Heart right ventricle (tissue), 16 donors: ENCODE results near the gene RHCE. TPM values are rescaled to one million over a fixed set of nuclear protein-coding genes. Genes with fewer than 3 reads are reported as not detected.

Experiments
- ATAC-seq, 8 donors: fragments of 200-7000 bp; cut with Tn5 transposase; one replicate each; pipeline ENCODE4 v1.9.1; 2020; ENCODE audit warnings: mild to moderate bottlenecking in 8 of 8, moderate library complexity in 8 of 8, moderate number of reproducible peaks in 1 of 8
- DNase-seq, 2 donors: peaks; one replicate each; pipeline ENCODE4 v3.0.0-alpha.2; 2020
- H3K27ac ChIP-seq, 10 donors: fragments of 200-600 bp; sonication (generic) in 2 of 10; one replicate each; pipeline versions ENCODE4 v1.5.0 to v1.8.0; 2020 to 2022; ENCODE audit warnings: mild to moderate bottlenecking in 3 of 10
- H3K27me3 ChIP-seq, 7 donors: fragments of 200-600 bp; one replicate each; pipeline ENCODE4 v1.8.0; 2021 to 2022; ENCODE audit warnings: mild to moderate bottlenecking in 2 of 7
- H3K36me3 ChIP-seq, 9 donors: fragments of 200-600 bp; sonication (generic) in 1 of 9; one replicate each; pipeline versions ENCODE4 v1.5.0 to v1.8.0; 2020 to 2022; ENCODE audit warnings: mild to moderate bottlenecking in 2 of 9
- H3K4me1 ChIP-seq, 9 donors: fragments of 200-600 bp; sonication (generic) in 1 of 9; one replicate each; pipeline versions ENCODE4 v1.5.0 to v1.8.0; 2020 to 2022; ENCODE audit warnings: mild to moderate bottlenecking in 4 of 9
- H3K4me3 ChIP-seq, 10 donors: fragments of 200-600 bp; sonication (generic) in 2 of 10; one replicate each; pipeline versions ENCODE4 v1.5.0 to v1.8.0; 2020 to 2022; ENCODE audit warnings: mild to moderate bottlenecking in 7 of 10, moderate library complexity in 2 of 10
- H3K9me3 ChIP-seq, 11 donors: fragments of 200-600 bp in 10 of 11; sonication (generic) in 2 of 11; one replicate each; pipeline versions ENCODE4 v1.5.0 to v1.8.0; 2013 to 2022; ENCODE audit warnings: mild to moderate bottlenecking in 2 of 11, control low read depth in 1 of 11, moderate library complexity in 1 of 11
- WGBS, 2 donors: extraction: QIAGEN DNeasy Blood & Tissue Kit; methylation state at CpG; one replicate each; pipeline ENCODE4 v1.1.7; 2013; ENCODE audit warnings: inconsistent platforms in 1 of 2; 5-methylcytosine and 5-hydroxymethylcytosine counted together
- intact Hi-C, 10 donors: fragments of 100-400 bp; cut with DNase I; formaldehyde crosslinking; loops; one replicate each; pipeline versions ENCODE4 v1.11.1 to v1.14.2; 2022
- polyA plus RNA-seq, 2 donors: library from polyadenylated mRNA; stranded (reverse); fragments of 200-250 nt; gene quantifications; one replicate each; pipeline ENCODE4 v1.2.3, GENCODE V29; 2013
- total RNA-seq, 10 donors: library from RNA; stranded (reverse); fragmentation: NEBNext Ultra II Directional in 3 of 10; extraction: Animal tissue kit (Norgen Biotek cat#: 25700) in 3 of 10; gene quantifications; one replicate each; pipeline versions ENCODE4 v1.2.1 to v1.2.4, GENCODE V29; 2021 to 2023
- TF ChIP-seq, protein P1 (sequence below), 9 donors: fragments of 200-600 bp; sonication (generic) in 2 of 9; IDR thresholded peaks; one replicate each; pipeline versions ENCODE4 v1.5.0 to v1.8.0; 2021 to 2022; ENCODE audit warnings: antibody characterized with exemption in 9 of 9, mild to moderate bottlenecking in 5 of 9, moderate library complexity in 1 of 9
- donor health status: Arrhythmogenic right ventricular cardiomyopathy.
- donor health status: ischemic (EF 13 %, LVEDD 7.1; RV severe dilation, severe dysfunction).
- donor health status: healthy with polysubstance abuse.
- donor health status: DM: no; HTN: yes; CAD: no.
- donor health status: DM: no; HTN: no; CAD: no.
- donor health status: ischemic (EF 25% LVEDD 6.9; RV normal size, moderate dysfunction).
- donor health status: ischemic (EF 25% LVEDD 5.7; RV mildly dilated, moderate dysfunction).
- donor health status: healthy.
- donor health status: DM: yes; HTN: yes; CAD: no.
- donor health status: Ischemic cardiomyopathy.
- donor health status: ischemic (EF 35%, LVEDD 5.7; RV mildly dilated, moderate dysfunction).
- donor health status: nonischemic (EF 11% LVEDD 7.7; RV severe dilation, severe dysfunction).
- donor health status: DM: yes; HTN: yes; CAD: no.
- donor health status: PGD.
- donor health status: ischemic (EF 29% LVEDD 5.4; RV normal size, mild dysfunction).
- donor health status: nonischemic (EF 23%, LVEDD 6.1; RV moderate dilation, normal function).

Gene RHCE
- total and polyA plus RNA-seq, 12 donors = 0.17 to 4.9 (median 0.92) TPM

DNA sequence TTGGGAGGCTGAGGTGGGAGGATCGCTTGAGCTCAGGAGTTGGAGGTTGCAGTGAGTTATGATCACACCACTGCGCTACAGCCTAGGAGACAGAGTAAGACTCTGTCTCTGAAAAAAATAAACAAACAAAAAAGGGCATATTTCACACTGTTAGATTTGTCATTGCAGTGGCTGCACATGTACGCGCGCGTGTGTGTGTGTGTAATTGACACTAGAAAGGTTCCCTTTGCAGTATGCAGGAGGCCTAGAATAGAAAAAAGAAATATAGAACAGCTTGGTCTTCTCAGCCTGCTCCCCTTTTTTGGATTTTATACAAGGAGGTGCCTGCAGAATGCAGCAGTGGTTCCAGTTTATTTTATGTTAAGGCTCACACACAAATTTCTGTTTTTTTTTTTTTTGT lies 18.7 kb upstream of the RHCE start:
- intact Hi-C loops = no loop called here
- Histone ChIP-seq H3K27me3 (no peaks in the 10 kb centered on the region), H3K4me3 (no peak overlapping the region), H3K4me1 (peaks cover 3 to 49% (median 32%) of the 10 kb centered on the region in 9 donors), H3K9me3 (no peaks in the 10 kb centered on the region), H3K27ac (no peak overlapping the region), H3K36me3 (peaks cover 0 to 12% (median 0%) of the 10 kb centered on the region in 9 donors)
- ATAC-seq = no peak
- no peak for DNase-seq
- TF ChIP-seq, protein P1, sequence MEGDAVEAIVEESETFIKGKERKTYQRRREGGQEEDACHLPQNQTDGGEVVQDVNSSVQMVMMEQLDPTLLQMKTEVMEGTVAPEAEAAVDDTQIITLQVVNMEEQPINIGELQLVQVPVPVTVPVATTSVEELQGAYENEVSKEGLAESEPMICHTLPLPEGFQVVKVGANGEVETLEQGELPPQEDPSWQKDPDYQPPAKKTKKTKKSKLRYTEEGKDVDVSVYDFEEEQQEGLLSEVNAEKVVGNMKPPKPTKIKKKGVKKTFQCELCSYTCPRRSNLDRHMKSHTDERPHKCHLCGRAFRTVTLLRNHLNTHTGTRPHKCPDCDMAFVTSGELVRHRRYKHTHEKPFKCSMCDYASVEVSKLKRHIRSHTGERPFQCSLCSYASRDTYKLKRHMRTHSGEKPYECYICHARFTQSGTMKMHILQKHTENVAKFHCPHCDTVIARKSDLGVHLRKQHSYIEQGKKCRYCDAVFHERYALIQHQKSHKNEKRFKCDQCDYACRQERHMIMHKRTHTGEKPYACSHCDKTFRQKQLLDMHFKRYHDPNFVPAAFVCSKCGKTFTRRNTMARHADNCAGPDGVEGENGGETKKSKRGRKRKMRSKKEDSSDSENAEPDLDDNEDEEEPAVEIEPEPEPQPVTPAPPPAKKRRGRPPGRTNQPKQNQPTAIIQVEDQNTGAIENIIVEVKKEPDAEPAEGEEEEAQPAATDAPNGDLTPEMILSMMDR (IDR thresholded peaks at IDR 0.05) = no peak
- WGBS, 2 donors = 98% methylated on average over 6 of the region's 6 CpGs

DNA sequence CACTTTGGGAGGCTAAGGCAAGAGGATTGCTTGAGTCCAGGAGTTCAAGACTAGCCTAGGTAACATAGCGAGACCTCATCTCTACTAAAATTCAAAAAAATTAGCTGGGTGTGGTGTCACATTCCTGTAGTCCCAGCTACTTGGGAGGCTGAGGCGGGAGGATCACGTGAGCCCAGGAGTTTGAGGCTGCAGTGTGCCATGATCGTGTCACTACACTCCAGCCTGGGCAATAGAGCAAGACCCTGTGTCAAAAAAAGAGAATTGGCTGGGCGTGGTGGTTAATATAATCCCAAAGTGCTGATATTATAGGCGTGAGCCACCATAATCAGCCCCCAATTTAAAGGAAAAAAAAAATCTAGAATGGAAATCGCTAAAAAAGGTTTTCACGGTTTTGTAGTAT lies 17.0 kb upstream of the RHCE start:
- Histone ChIP-seq H3K4me1 (peaks cover 3 to 65% (median 49%) of the 10 kb centered on the region in 9 donors), H3K9me3 (no peaks in the 10 kb centered on the region), H3K36me3 (peaks cover 0 to 12% (median 0%) of the 10 kb centered on the region in 9 donors), H3K4me3 (no peak overlapping the region), H3K27me3 (no peaks in the 10 kb centered on the region), H3K27ac (no peak overlapping the region)
- intact Hi-C loops = no loop called here
- DNase-seq = no peak
- ATAC-seq = no peak
- TF ChIP-seq, protein P1 (IDR thresholded peaks at IDR 0.05) = no peak
- 98% methylated on average over 8 of the region's 8 CpGs for WGBS, 2 donors

- DNase-seq = no peak
- no peak for ATAC-seq
- 37 to 54% methylated on average over 4 of the region's 4 CpGs for WGBS, 2 donors
- H3K27me3 ChIP-seq = no peaks in the 10 kb centered on the region
- intact Hi-C loops = no loop called here
- H3K36me3 ChIP-seq = peaks cover 0 to 12% (median 0%) of the 10 kb centered on the region in 9 donors
- no peak overlapping the region for H3K4me3 ChIP-seq
- TF ChIP-seq, protein P1 (IDR thresholded peaks at IDR 0.05) = no peak
- no peaks in the 10 kb centered on the region for H3K9me3 ChIP-seq
- H3K27ac ChIP-seq = peak overlapping the region in 3 of 10 donors; percentile 25 to 38 (median 38)
- peaks cover 3 to 60% (median 55%) of the 10 kb centered on the region in 9 donors for H3K4me1 ChIP-seq
Observed at GRCh38 chr1:25435397-25436108, 14.9 kb upstream of the RHCE start.

DNA sequence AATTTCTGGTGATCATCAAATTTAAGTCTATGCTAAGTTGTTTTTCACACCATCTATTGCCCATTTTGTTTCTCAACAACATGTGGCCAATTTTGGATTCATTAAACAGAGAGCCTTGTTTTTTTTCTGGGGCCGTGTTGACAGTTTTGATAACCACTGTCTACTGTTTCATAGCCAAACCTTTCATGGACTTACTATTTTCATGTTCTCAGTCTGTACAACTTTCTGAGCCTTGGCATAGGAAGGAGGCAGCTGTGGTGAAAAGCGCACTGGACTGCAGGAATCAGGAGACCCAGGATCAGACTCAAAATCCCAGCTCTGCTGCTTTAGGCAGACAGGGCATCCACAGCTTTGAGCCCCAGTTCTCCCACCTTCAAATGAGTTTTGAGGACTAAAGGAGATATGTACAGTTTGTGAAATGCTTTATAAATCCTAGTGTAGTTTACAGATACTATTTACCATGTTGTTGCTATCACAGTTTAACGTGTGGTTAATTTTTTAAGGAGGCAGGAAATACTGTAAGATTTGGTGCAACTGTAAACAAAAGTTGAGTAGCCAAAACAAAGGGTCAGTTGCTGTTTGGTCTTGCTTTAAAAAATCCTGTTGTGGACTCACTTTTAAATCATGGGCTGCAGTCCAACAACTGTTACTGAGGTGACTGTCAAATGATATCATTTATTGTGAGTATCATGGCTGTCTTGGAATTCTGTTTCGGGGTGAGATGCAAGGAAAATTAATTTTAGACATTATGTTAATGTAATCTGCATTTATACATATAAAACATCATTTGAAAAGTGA lies 13.0 kb upstream of the RHCE start:
- H3K27ac ChIP-seq = peak overlapping the region in 6 of 10 donors; percentile 9 to 55 (median 30)
- peaks cover 0 to 12% (median 0%) of the 10 kb centered on the region in 9 donors for H3K36me3 ChIP-seq
- WGBS, 2 donors = 20 to 21% methylated on average over 4 of the region's 4 CpGs
- intact Hi-C loops = loop anchor here in 4 of 10 donors (5.0 kb wide), 3 partner anchors 34 to 49 kb away; no protein-coding TSS in a partner anchor
- H3K4me3 ChIP-seq = peak overlapping the region in 1 of 10 donors; percentile 99
- H3K27me3 ChIP-seq = no peaks in the 10 kb centered on the region
- no peak for ATAC-seq
- H3K4me1 ChIP-seq = peaks cover 3 to 65% (median 60%) of the 10 kb centered on the region in 9 donors
- no peak for DNase-seq
- TF ChIP-seq, protein P1 (IDR thresholded peaks at IDR 0.05) = no peak
- no peaks in the 10 kb centered on the region for H3K9me3 ChIP-seq
